Retinal pigment epithelial cell (primary cell): ENCODE data around the gene TBC1D30.
A peak's percentile ranks its signal among the peaks of the same experiment; 100 is the strongest.

Experiments used
- DNase-seq: peaks from one replicate; pipeline ENCODE4 v3.0.0-alpha.2; 2010; ENCODE audit warnings: low read depth
- H3K4me3 ChIP-seq: 2 replicates; pipeline ENCODE4 v1.5.1; 2011; ENCODE audit warnings: mild to moderate bottlenecking, low read length, control low read depth, moderate library complexity
- TF ChIP-seq, protein P1 (sequence below): conservative IDR thresholded peaks from 2 replicates; pipeline ENCODE4 v1.5.1; 2011; ENCODE audit warnings: low read depth, low read length, control low read depth, inconsistent platforms

Gene TBC1D30

GRCh38 chr12:64782191-64782876 lies 42.1 kb upstream of the TBC1D30 start:
- TF ChIP-seq, protein P1, sequence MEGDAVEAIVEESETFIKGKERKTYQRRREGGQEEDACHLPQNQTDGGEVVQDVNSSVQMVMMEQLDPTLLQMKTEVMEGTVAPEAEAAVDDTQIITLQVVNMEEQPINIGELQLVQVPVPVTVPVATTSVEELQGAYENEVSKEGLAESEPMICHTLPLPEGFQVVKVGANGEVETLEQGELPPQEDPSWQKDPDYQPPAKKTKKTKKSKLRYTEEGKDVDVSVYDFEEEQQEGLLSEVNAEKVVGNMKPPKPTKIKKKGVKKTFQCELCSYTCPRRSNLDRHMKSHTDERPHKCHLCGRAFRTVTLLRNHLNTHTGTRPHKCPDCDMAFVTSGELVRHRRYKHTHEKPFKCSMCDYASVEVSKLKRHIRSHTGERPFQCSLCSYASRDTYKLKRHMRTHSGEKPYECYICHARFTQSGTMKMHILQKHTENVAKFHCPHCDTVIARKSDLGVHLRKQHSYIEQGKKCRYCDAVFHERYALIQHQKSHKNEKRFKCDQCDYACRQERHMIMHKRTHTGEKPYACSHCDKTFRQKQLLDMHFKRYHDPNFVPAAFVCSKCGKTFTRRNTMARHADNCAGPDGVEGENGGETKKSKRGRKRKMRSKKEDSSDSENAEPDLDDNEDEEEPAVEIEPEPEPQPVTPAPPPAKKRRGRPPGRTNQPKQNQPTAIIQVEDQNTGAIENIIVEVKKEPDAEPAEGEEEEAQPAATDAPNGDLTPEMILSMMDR: no peak
- H3K4me3 ChIP-seq: peak overlapping the region; percentile 63
- DNase-seq: no peak

GRCh38 chr12:64785838-64786237 lies 38.6 kb upstream of the TBC1D30 start:
- H3K4me3 ChIP-seq: no peak overlapping the region
- TF ChIP-seq, protein P1: no peak
- no peak for DNase-seq

- H3K4me3 ChIP-seq: no peak overlapping the region
- TF ChIP-seq, protein P1: no peak
- DNase-seq: no peak
Measured at GRCh38 chr12:64790166-64790565, 34.3 kb upstream of the TBC1D30 start.

DNA sequence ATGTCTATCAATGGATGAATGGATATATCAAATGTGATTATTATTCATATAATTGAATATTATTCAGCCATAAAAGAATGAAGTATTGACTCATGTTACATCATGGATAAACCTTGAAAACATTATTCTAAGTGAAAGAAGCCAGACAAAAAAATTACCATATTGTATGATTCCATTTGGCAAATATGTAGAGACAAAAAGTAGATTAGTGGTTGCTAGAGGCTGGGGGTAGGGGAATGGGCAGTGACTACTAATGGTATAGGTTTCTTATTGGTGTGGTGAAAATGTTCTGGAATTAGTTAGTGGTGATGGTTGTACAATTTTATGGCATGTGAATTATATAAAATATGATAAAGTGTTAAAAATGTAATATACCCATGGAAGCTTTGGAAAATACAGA lies 33.4 kb upstream of the TBC1D30 start:
- no peak for DNase-seq
- TF ChIP-seq, protein P1: no peak
- no peak overlapping the region for H3K4me3 ChIP-seq

GRCh38 chr12:64792128-64792527 lies 32.3 kb upstream of the TBC1D30 start:
- TF ChIP-seq, protein P1: no peak
- DNase-seq: no peak
- no peak overlapping the region for H3K4me3 ChIP-seq

- no peak for DNase-seq
- TF ChIP-seq, protein P1: no peak
- H3K4me3 ChIP-seq: no peak overlapping the region
Measured at GRCh38 chr12:64793610-64794009, 30.8 kb upstream of the TBC1D30 start.

- TF ChIP-seq, protein P1: no peak
- no peak for DNase-seq
- H3K4me3 ChIP-seq: no peak overlapping the region
Measured at GRCh38 chr12:64794305-64794704, 30.1 kb upstream of the TBC1D30 start.
